ENCODE data around the gene RAB36.

DNA sequence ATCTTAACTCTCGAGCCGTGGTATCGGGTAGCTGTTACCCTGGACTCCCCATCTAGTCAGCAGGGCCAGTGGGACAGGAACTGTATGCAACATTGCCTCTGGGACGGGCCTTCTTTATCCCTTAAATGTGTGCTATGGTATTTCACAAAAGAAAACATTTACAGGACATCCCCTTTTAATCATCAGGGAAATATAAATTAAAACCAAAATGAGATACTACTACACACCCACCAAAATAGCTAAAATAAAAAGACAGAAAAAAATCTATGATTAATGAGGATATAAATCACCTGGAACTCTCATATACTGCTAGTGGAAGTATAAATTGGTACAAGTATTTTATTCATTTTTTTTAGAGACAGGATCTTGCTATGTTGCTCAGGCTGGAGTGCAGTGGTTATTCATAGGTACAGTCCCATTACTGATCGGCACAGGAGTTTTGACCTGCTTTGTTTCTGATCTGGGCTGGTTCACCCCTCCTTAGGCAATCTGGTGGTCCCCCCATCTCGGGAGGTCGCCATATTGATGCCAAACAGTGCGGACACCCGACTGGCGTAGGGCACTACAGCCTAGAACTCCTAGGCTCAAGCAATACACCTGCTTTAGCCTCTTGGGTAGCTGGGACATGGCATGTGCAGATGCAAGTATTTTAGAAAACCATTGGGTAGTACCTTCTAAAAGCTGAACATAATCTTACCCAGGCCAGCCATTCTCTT is 12.7 kb upstream of the RAB36 start:
- TF ChIP-seq, protein P1, sequence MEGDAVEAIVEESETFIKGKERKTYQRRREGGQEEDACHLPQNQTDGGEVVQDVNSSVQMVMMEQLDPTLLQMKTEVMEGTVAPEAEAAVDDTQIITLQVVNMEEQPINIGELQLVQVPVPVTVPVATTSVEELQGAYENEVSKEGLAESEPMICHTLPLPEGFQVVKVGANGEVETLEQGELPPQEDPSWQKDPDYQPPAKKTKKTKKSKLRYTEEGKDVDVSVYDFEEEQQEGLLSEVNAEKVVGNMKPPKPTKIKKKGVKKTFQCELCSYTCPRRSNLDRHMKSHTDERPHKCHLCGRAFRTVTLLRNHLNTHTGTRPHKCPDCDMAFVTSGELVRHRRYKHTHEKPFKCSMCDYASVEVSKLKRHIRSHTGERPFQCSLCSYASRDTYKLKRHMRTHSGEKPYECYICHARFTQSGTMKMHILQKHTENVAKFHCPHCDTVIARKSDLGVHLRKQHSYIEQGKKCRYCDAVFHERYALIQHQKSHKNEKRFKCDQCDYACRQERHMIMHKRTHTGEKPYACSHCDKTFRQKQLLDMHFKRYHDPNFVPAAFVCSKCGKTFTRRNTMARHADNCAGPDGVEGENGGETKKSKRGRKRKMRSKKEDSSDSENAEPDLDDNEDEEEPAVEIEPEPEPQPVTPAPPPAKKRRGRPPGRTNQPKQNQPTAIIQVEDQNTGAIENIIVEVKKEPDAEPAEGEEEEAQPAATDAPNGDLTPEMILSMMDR (IDR thresholded peaks at IDR 0.05) = no peak
- TF ChIP-seq POLR2AphosphoS5 (IDR thresholded peaks at IDR 0.05) = no peak
